Choroid plexus epithelial cell (primary cell): ENCODE data around the gene MIDN.

Experiments
- DNase-seq: peaks from one replicate; pipeline ENCODE4 v3.0.0-alpha.2; 2010; ENCODE audit warnings: low read depth
- H3K4me3 ChIP-seq: 2 replicates; pipeline ENCODE4 v1.5.1; 2011; ENCODE audit warnings: low read depth, mild to moderate bottlenecking, control low read depth, low read length, moderate library complexity
- TF ChIP-seq, protein P1 (sequence below): conservative IDR thresholded peaks from 2 replicates; pipeline ENCODE4 v1.5.1; 2011; ENCODE audit warnings: low read depth, mild to moderate bottlenecking, control low read depth, inconsistent platforms, low read length, moderate library complexity

The MIDN gene

DNA sequence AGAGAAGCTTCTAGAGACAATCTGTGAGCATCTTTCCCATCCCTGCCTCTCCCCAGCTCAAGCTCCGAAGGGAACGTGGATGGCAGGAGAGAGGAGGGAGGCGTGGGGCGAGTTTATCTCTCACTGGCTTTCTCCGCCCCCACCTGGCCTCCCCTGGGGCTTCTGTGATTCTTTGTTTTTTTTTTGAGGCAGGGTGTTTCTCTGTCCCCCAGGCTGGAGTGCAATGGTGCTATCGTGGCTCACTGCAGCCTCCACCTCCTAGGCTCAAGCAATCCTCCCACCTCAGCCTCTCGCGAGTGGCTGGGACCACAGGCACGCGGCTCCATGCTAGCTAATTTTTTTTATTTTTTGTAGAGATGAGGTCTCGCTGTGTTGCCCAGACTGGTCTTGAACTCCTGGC lies 60.3 kb downstream of the MIDN start:
- DNase-seq, result no peak
- TF ChIP-seq, protein P1, sequence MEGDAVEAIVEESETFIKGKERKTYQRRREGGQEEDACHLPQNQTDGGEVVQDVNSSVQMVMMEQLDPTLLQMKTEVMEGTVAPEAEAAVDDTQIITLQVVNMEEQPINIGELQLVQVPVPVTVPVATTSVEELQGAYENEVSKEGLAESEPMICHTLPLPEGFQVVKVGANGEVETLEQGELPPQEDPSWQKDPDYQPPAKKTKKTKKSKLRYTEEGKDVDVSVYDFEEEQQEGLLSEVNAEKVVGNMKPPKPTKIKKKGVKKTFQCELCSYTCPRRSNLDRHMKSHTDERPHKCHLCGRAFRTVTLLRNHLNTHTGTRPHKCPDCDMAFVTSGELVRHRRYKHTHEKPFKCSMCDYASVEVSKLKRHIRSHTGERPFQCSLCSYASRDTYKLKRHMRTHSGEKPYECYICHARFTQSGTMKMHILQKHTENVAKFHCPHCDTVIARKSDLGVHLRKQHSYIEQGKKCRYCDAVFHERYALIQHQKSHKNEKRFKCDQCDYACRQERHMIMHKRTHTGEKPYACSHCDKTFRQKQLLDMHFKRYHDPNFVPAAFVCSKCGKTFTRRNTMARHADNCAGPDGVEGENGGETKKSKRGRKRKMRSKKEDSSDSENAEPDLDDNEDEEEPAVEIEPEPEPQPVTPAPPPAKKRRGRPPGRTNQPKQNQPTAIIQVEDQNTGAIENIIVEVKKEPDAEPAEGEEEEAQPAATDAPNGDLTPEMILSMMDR, result no peak
- no peak overlapping the region for H3K4me3 ChIP-seq
